CD4-positive, alpha-beta T cell treated with Interleukin-12 subunit alpha and Interleukin-12 subunit beta, for 1 hour (primary cell): Measurements from ENCODE around the gene CLEC18B.
"Not testable (repeated sequence)": the region's sequence is repeated elsewhere in the genome, so short reads cannot be mapped to it uniquely, and the experiment has no call there.

Experiments
- DNase-seq: peaks from one replicate; pipeline ENCODE4 v3.0.0-alpha.2; 2020

CLEC18B gene

DNA sequence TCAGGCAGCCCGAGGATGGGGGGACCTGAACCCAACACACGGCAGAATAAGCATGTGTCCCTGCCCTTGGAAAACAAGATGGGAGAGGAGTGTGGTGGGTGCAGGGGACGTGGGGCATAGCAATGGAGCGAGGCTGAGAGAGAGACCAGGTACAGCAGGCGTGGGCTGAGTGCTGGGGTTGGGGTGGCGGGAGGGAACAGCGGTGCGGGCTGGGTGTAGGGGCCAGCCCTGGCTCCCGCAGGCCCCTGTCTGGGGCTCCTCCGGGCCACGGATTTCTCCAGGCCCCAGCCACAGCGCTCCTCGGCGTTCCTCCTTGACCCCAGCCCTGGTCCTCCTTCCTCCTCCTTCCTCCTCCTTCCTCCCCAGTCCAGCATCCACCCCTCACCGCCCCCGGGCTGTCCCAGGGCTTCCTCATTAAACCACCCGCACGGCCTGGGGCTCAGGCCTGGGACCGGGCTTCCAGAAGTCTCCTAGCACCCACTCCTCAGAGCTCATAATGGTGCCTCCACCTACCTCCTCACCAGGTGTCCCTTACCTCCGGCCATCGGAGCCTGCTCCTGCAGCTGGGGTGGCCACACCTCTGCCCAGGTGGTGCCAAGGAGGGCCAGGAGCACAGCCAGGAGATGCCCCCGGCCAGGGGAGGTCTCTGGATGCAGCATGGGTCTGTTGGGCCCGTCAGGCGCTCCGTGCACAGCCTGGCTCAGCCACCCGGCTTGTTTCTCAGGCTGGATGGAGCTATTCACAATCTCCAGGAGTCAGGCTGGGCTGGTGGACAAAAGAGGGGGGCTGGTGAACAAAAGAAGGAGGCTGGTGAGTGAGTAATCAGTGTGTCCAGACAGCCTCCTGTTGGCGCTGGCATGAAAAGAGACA lies at the start of gene CLEC18B:
TSS of gene CLEC18B (minus strand) at position 867 of the 870 bp plus-strand sequence. CDS start at position 659, 208 bp downstream.
- DNase-seq, result not testable (repeated sequence)

DNA sequence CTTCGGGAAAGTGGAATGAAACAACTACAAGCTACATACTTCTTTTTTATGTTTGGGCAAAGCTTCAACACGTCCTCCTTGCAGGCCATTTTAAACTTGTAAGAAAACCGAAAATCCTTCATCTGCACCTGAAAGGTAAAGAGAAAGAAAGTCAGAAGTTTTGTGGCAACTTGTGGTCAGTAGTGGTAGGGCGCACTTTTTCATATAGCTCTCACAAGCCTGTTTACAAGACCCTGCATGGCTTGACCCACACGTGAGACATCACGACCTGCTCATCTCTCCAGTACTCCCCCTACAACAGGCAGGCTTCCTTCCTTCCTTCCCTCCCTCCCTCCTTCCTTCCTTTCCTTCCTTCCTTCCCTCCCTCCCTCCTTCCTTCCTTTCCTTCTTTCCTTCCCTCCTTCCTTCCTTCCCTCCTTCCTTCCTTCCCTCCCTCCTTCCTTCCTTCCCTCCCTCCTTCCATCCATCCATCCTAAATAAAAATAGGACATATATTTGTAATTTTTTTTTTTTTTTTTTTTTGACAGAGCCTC lies 48.7 kb upstream of the CLEC18B start:
- DNase-seq, result no peak

DNA sequence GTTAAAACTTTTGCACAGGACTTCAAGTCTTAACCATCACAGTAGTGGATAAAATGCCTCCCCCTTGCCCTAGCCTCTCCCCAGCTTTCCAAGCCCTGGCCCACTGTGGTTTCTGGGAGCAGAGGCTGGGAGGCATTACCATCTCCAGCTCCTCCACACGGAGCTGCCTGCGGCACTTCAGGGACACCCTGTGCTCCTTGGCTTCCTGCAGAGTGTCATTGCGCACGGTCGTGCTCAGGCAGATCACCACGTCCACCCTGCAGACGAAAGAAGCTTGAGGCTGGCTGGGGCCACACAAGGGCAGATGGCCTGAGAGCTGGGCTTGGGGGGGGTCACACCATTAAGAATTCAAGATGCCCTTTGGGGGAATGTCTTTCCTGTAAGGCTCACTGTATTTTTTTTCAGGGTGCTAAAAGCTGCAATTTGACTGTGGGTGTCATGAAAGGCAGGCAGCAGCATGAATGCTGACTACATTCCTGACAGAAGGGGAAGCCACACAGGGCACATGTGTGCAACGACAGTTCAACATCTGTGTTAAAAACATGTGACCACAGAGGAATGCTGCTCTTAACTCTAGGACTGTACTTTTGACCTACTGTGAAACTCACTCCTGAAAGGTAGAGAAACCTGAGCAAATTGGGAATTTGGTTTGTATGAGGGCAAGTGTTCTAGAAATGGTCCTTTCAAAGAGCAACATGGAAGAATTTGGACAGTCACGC lies 47.7 kb upstream of the CLEC18B start:
- DNase-seq, result no peak

- DNase-seq, result no peak
Observed at GRCh38 chr16:74466872-74467271, 45.6 kb upstream of the CLEC18B start.

DNA sequence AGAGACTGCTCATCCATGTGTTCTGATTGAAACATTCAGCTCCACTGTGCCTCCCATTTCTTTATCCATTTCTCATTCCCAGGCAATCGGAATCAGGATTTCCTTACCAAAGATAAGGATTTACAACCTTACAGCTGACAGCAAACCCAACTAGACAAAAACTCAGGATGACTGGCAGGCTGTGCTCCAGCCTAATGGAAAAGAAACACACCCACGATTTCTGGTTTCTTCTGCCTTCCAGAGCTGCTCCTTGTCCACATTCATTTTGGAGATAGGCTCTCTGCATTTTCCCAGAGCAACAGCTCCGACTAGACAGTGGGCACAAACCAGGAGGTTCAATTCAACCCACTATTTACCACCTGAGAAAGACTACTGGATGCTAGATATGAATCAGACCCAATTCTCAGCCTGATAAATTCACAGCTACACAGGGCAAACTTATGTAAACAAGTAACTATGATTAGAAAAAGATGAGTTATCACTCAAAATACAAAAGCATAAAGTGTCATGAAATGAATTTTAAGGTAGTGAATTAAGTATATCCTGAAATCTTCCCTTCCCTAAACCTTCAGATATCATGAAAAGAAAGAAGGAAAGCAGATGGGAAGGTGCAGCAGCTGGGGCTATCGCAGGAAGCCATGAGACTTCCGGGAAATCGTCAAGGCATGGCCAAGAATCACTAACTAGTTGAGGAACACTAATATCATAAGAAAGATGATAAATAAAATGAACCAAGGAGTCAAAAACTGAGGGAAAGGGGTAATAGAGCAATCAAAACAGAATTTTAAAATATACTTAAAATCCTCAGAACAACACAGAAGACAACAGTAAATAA lies 44.8 kb upstream of the CLEC18B start:
- DNase-seq, result no peak

GRCh38 chr16:74465281-74465680 lies 44.0 kb upstream of the CLEC18B start:
- no peak for DNase-seq

- no peak for DNase-seq
Observed at GRCh38 chr16:74463888-74464287, 42.6 kb upstream of the CLEC18B start.

GRCh38 chr16:74462361-74462760 lies 41.1 kb upstream of the CLEC18B start:
- DNase-seq, result no peak

DNA sequence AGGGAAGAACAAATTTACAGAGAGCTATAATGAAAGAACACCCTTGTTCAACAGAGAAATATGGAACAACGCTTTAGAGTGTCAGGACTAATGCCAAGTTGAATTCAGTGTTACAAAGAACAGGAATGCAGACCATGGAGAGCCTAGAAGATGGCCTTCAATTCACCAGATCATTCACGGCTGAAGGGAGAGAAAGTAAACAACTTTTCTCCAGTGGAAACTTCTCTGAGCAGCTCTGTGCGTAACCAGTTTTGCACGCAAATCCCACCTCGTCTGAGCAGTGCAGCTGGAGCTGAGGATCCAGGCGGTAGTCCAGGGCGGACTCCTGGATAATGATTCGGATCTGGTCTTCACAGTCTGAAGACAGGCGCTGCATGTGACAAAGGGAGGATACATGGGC lies 40.5 kb upstream of the CLEC18B start:
- no peak for DNase-seq

DNA sequence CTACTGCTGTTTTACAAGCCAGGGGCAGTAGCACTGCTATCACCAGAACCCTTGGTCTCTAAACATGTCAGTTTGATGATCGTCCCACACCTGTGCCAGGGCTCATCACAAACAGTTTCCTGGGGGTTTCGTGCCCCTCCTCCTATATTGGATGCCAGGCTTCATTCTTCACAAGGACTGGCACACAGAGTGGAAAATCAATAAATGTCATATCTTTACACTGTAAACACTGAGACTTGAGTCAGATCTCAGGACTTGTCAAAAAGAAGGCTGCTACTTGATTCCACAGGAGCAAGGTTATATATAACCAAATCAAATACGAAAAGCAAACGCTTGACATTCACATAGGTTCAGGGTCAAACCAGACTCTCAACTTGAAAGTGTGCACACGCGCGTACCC lies 39.3 kb upstream of the CLEC18B start:
- no peak for DNase-seq

GRCh38 chr16:74456290-74456625 lies 35.0 kb upstream of the CLEC18B start:
- no peak for DNase-seq

- DNase-seq, result no peak
Observed at GRCh38 chr16:74455619-74456289, 34.5 kb upstream of the CLEC18B start.

- no peak for DNase-seq
Observed at GRCh38 chr16:74455213-74455612, 33.9 kb upstream of the CLEC18B start.

- no peak for DNase-seq
Observed at GRCh38 chr16:74451951-74452758, 30.9 kb upstream of the CLEC18B start.

DNA sequence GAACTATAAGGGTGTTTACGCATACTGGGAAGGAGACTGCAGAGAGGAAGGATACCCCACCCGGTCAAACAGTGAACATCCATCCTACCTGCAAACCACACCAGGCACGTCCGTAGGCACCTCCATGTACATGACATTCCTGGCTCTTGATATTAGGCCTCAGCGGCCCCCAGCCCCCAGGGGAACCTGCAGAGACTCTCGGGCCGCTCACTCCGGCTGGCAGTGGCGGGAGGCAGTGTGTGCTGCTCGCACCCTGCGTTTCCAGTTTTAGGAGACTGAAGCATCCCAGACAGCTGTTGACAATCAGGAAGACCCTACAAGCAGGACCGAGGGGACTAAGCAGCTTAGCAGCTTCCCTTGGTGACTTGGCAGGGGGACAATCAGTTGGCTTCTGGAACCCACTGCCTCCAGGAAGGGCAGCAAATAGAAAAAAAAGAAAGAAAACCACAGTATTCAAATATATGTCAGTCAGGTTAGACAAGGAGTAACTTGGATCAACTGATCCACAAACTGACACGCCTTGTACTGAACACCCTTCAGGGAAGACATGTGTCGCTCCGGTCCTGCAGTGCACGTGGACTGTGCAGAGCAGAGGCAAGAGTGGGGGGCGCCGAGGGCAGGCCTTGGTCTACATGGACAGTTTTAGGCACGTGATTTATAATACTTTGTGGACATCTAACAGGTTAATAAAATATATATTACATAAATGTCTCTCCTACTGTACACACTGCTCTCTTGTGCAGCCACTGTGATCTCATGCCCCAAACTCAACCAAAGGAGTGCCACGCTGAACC lies 29.9 kb upstream of the CLEC18B start:
- DNase-seq, result no peak

DNA sequence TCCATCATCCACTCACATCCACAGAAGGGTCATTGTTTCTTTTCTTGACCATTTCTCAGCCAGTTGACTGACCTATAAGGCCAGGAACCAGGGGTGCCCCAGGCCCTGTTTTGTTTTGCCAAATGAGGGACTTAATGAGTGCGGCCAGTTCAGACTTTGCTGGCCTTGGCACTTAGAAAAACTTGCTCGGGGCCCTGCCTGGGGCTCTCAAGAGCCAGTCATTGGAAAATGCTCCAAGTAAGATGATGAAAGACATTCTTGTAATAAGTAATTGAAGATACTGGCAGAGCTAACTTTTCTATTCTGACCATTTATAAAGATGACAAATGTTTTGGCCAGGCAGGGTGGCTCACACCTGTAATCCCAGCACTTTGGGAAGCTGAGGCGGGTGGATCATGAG lies 29.0 kb upstream of the CLEC18B start:
- no peak for DNase-seq

DNA sequence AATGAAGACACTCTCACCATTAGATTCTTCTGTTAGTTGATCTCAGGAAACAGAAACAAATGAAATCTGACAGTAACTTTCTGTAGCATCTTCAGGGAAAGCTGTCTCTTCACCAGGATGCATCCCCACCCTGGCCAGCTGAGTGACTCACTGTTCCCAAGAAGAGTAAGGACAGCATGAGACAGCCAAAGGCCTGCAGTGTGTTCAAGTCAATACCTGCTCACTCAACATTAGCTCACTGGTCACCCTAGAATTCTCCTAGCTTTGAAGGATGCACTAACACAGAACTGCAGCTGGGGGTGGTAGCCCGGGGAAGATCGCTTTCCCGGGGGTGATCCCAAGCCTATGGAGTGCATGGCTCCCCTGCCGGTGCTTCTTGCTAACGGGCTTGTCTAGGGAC lies 28.2 kb upstream of the CLEC18B start:
- no peak for DNase-seq

- DNase-seq, result no peak
Observed at GRCh38 chr16:74448990-74449389, 27.7 kb upstream of the CLEC18B start.

DNA sequence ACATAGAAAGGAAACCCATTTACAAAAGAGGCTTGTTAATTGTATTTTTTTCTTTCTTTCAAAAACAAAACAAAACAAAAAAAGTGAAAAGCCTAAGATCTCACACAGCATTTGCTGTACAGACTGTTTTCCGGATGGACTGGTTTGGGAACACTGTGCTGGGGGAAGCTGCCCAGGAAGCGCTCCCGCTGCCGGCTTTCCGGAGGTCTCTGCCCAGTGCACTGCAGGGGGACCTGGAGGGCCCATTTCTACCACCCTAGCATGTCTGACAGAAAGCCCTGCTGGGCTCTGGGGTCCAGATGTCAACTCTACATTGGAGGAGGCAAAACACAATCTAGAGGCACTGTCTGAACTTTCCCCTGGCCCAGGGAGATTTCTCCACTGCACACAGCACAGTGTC lies 26.3 kb upstream of the CLEC18B start:
- no peak for DNase-seq

DNA sequence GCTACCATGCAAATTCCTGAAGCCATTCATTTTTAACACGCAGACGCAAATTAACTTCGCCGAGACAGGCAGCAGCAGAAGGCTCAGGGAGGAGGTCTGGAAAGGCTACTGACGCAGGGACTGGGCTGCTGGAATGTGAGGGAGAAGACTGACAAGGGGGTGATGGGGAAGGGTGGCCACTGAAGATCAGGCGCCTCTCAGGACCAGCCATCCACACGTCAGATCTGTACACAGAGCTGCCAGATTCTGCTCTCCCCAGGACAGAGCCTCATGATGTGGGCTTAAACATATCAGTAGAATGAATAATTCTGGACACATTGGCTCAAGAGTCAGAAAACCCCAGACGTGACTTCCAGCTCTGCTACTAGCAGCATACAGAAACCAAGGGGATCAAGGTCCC lies 25.6 kb upstream of the CLEC18B start:
- DNase-seq, result no peak
